Measurements from ENCODE around the gene COQ2. TPM values are rescaled to one million over a fixed set of nuclear protein-coding genes. Genes with fewer than 3 reads are reported as not detected.
A peak's percentile ranks its signal among the peaks of the same experiment; 100 is the strongest.

The COQ2 gene
- polyA plus RNA-seq, 4 donors: 6.3 to 21.7 (median 11.3) TPM

DNA sequence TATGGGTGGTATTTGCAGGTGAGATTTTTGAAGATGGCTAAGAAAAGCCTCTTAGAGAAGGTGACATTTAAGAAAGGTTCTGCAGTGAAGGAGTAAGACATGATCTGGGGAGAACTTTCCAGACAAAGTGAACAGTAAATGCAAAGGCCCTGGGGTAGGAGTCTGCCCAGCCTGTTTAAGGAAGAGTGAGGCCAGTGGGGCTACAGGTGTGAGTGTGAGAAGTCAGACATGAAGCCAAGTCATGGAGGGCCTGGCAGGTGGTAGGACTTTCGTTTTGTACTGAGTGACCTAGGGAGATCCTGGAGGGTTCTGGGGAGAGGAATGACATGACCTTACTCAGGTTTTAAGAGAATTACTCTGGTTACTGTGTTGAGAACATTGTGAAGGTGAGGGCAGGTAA, 21.5 kb downstream of the COQ2 start:
- WGBS, 3 donors: 72 to 87% (median 76%) methylated on average over 1 of the region's 1 CpG
- H3K27ac ChIP-seq (ENCODE audit: low read depth in 1 of 3, low read length in 2 of 3): peak overlapping the region in 1 of 3 donors; percentile 1
- peaks cover 0 to 18% (median 2%) of the 10 kb centered on the region in 3 donors for H3K36me3 ChIP-seq (ENCODE audit: control insufficient read depth in 3 of 3, insufficient read depth in 2 of 3, low read depth in 1 of 3, low read length in 3 of 3)
- no peak for FAIRE-seq
- no peak for DNase-seq
- no peak overlapping the region for H3K4me3 ChIP-seq (ENCODE audit: low read depth in 1 of 3, low read length in 3 of 3)
- peaks cover 0 to 7% (median 2%) of the 10 kb centered on the region in 3 donors for H3K4me1 ChIP-seq (ENCODE audit: control insufficient read depth in 3 of 3, insufficient read depth in 2 of 3, low read depth in 1 of 3, low read length in 2 of 3)
- H3K27me3 ChIP-seq (ENCODE audit: control insufficient read depth in 3 of 3, insufficient read depth in 3 of 3, low read length in 3 of 3): no peaks in the 10 kb centered on the region
- H3K9me3 ChIP-seq (ENCODE audit: control insufficient read depth in 2 of 2, insufficient read depth in 1 of 2, low read depth in 1 of 2, low read length in 1 of 2): no peaks in the 10 kb centered on the region

DNA sequence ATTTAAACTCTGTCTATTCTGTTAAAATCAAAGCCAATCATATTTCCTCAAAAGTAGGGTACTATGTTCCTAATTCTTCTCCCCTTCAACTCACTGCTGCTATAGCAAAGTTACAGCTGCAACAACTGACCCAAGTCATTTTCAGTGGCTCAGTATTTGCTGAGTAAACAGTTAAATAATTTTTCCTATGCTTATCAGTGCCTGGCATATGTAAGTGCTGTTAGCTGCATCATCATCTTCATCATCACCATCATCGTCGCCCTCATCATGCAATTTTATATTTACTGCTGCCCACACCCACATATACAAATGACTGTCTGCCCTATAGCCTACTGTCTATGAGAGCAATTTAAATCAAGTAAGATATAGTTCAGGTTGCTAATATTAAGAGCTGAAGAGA, 21.9 kb downstream of the COQ2 start:
- Histone ChIP-seq H3K27me3 (ENCODE audit: control insufficient read depth in 3 of 3, insufficient read depth in 3 of 3, low read length in 3 of 3) (no peaks in the 10 kb centered on the region), H3K36me3 (ENCODE audit: control insufficient read depth in 3 of 3, insufficient read depth in 2 of 3, low read depth in 1 of 3, low read length in 3 of 3) (peaks cover 0 to 21% (median 2%) of the 10 kb centered on the region in 3 donors), H3K9me3 (ENCODE audit: control insufficient read depth in 2 of 2, insufficient read depth in 1 of 2, low read depth in 1 of 2, low read length in 1 of 2) (no peaks in the 10 kb centered on the region), H3K4me1 (ENCODE audit: control insufficient read depth in 3 of 3, insufficient read depth in 2 of 3, low read depth in 1 of 3, low read length in 2 of 3) (peaks cover 0 to 7% (median 2%) of the 10 kb centered on the region in 3 donors), H3K27ac (ENCODE audit: low read depth in 1 of 3, low read length in 2 of 3) (no peak overlapping the region), H3K4me3 (ENCODE audit: low read depth in 1 of 3, low read length in 3 of 3) (no peak overlapping the region)
- 14 to 63% (median 35%) methylated on average over 2 of the region's 2 CpGs for WGBS, 3 donors
- FAIRE-seq (no peak), DNase-seq (peak in 1 of 2 donors; percentile 46)

DNA sequence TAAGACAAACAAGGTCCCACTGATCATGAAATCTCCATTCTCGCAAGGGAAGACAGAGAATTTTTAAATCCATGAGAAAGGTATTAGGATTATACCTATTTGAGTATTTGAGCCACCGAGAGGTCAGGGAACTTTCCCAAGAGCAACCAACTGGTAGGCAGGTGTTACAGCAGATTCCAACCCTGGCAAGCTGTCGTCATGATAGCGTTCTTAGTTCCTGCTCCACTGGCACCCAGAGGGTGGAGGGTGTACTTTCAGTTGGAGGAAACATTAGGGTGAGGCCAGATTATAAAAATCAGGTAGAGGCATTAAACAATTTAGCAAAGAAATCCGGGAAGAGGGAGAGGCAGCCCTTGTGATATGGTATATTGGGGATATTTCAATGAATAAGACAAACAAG, 23.3 kb downstream of the COQ2 start:
- H3K36me3 ChIP-seq (ENCODE audit: control insufficient read depth in 3 of 3, insufficient read depth in 2 of 3, low read depth in 1 of 3, low read length in 3 of 3): peaks cover 0 to 15% (median 0%) of the 10 kb centered on the region in 3 donors
- FAIRE-seq (no peak), DNase-seq (peak in 1 of 2 donors; percentile 87)
- peaks cover 0 to 16% (median 2%) of the 10 kb centered on the region in 3 donors for H3K4me1 ChIP-seq (ENCODE audit: control insufficient read depth in 3 of 3, insufficient read depth in 2 of 3, low read depth in 1 of 3, low read length in 2 of 3)
- H3K4me3 ChIP-seq (ENCODE audit: low read depth in 1 of 3, low read length in 3 of 3): no peak overlapping the region
- no peaks in the 10 kb centered on the region for H3K9me3 ChIP-seq (ENCODE audit: control insufficient read depth in 2 of 2, insufficient read depth in 1 of 2, low read depth in 1 of 2, low read length in 1 of 2)
- peak overlapping the region in 2 of 3 donors; percentile 74 to 93 for H3K27ac ChIP-seq (ENCODE audit: low read depth in 1 of 3, low read length in 2 of 3)
- H3K27me3 ChIP-seq (ENCODE audit: control insufficient read depth in 3 of 3, insufficient read depth in 3 of 3, low read length in 3 of 3): no peaks in the 10 kb centered on the region
- 21 to 69% (median 40%) methylated on average over 5 of the region's 5 CpGs for WGBS, 3 donors

DNA sequence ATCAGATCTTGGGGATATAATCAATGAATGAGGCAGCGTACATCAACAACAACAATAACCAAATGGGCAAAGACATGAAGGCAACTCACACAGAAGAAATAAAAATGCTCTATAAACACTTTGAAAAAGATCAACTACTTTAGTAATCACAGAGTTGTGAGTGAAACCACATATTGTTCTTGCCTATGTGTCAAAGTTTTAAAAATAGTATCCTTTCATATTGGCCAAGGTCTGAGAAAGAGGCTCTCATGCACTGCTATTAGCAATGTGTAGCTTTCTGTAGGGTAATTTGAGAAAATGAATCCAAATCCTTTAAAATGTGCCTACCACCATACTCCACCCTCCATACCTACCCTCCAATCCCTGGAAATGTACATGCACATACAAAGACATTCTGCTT, 25.0 kb downstream of the COQ2 start:
- Histone ChIP-seq H3K4me3 (ENCODE audit: low read depth in 1 of 3, low read length in 3 of 3) (no peak overlapping the region), H3K4me1 (ENCODE audit: control insufficient read depth in 3 of 3, insufficient read depth in 2 of 3, low read depth in 1 of 3, low read length in 2 of 3) (peaks cover 2 to 21% (median 7%) of the 10 kb centered on the region in 3 donors), H3K27ac (ENCODE audit: low read depth in 1 of 3, low read length in 2 of 3) (no peak overlapping the region), H3K9me3 (ENCODE audit: control insufficient read depth in 2 of 2, insufficient read depth in 1 of 2, low read depth in 1 of 2, low read length in 1 of 2) (no peaks in the 10 kb centered on the region), H3K36me3 (ENCODE audit: control insufficient read depth in 3 of 3, insufficient read depth in 2 of 3, low read depth in 1 of 3, low read length in 3 of 3) (peaks cover 0 to 6% (median 0%) of the 10 kb centered on the region in 3 donors), H3K27me3 (ENCODE audit: control insufficient read depth in 3 of 3, insufficient read depth in 3 of 3, low read length in 3 of 3) (no peaks in the 10 kb centered on the region)
- DNase-seq (no peak), FAIRE-seq (no peak)
- 95 to 100% (median 96%) methylated on average over 1 of the region's 1 CpG for WGBS, 3 donors

DNA sequence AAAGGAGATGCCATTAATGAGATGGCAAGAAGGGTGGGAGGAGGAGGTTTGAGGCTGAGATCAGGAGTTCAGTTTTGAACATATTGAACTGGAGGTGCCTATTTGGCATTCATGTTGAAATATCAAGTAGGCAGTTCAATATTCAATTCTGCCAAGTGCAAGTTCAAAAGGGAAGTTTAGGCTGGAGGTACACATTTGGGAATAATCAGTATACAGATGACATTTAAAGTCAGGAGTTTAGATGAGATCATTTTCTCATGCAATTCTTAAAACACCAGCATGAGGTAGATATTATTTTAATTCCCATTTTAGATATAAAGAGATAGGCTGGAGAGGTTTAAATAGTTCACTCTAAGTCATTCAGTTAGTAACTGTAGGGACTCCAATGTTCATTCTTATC, 26.1 kb downstream of the COQ2 start:
- Histone ChIP-seq H3K4me1 (ENCODE audit: control insufficient read depth in 3 of 3, insufficient read depth in 2 of 3, low read depth in 1 of 3, low read length in 2 of 3) (peaks cover 2 to 21% (median 7%) of the 10 kb centered on the region in 3 donors), H3K9me3 (ENCODE audit: control insufficient read depth in 2 of 2, insufficient read depth in 1 of 2, low read depth in 1 of 2, low read length in 1 of 2) (no peaks in the 10 kb centered on the region), H3K27me3 (ENCODE audit: control insufficient read depth in 3 of 3, insufficient read depth in 3 of 3, low read length in 3 of 3) (no peaks in the 10 kb centered on the region), H3K27ac (ENCODE audit: low read depth in 1 of 3, low read length in 2 of 3) (no peak overlapping the region), H3K4me3 (ENCODE audit: low read depth in 1 of 3, low read length in 3 of 3) (no peak overlapping the region), H3K36me3 (ENCODE audit: control insufficient read depth in 3 of 3, insufficient read depth in 2 of 3, low read depth in 1 of 3, low read length in 3 of 3) (peaks cover 0 to 6% (median 0%) of the 10 kb centered on the region in 3 donors)
- DNase-seq: no peak
- no peak for FAIRE-seq

DNA sequence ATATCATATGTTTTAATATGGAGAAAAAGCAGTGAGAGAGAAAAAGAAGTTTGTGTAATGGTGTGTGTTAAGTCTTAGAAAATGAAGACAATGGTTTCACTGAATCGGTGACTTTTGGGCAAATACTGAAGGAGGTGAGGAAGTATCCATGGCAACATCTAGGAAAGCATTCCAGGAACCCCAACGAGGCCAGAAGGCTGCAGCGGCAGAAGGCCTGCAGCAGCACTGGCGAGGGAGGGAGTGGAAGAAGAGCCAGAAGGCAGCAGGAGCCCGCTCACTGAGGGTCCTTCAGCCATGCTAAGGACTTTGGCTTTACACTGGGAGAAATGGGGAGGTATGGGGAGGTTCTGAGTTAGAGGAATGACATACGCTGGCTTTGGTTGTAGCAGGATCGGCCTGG, 26.8 kb downstream of the COQ2 start:
- H3K27me3 ChIP-seq (ENCODE audit: control insufficient read depth in 3 of 3, insufficient read depth in 3 of 3, low read length in 3 of 3): no peaks in the 10 kb centered on the region
- peaks cover 2 to 26% (median 7%) of the 10 kb centered on the region in 3 donors for H3K4me1 ChIP-seq (ENCODE audit: control insufficient read depth in 3 of 3, insufficient read depth in 2 of 3, low read depth in 1 of 3, low read length in 2 of 3)
- no peak overlapping the region for H3K4me3 ChIP-seq (ENCODE audit: low read depth in 1 of 3, low read length in 3 of 3)
- WGBS, 3 donors: 91 to 95% (median 93%) methylated on average over 7 of the region's 7 CpGs
- peaks cover 0 to 6% (median 0%) of the 10 kb centered on the region in 3 donors for H3K36me3 ChIP-seq (ENCODE audit: control insufficient read depth in 3 of 3, insufficient read depth in 2 of 3, low read depth in 1 of 3, low read length in 3 of 3)
- H3K9me3 ChIP-seq (ENCODE audit: control insufficient read depth in 2 of 2, insufficient read depth in 1 of 2, low read depth in 1 of 2, low read length in 1 of 2): no peaks in the 10 kb centered on the region
- DNase-seq (no peak), FAIRE-seq (no peak)
- no peak overlapping the region for H3K27ac ChIP-seq (ENCODE audit: low read depth in 1 of 3, low read length in 2 of 3)

DNA sequence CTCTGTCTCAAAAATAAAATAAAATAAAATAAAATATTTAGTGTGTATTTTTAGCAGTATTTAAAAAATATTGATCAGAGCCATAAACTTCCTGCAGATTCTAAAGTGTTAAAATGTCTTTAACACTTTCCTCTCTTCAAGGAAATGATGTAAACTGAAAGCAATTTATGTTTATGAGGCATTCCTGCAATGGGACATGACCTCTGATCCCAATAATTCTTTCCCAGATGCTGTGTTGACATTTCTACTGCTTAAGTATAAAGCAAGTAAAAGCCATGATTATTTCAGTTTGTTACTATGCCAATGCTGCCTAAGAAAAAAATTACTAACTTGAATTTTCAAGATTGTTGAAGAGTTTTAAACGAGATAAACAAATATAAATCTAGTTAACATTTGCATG, 29.0 kb downstream of the COQ2 start:
- Histone ChIP-seq H3K9me3 (ENCODE audit: control insufficient read depth in 2 of 2, insufficient read depth in 1 of 2, low read depth in 1 of 2, low read length in 1 of 2) (no peaks in the 10 kb centered on the region), H3K36me3 (ENCODE audit: control insufficient read depth in 3 of 3, insufficient read depth in 2 of 3, low read depth in 1 of 3, low read length in 3 of 3) (peaks cover 0 to 8% (median 0%) of the 10 kb centered on the region in 3 donors), H3K4me3 (ENCODE audit: low read depth in 1 of 3, low read length in 3 of 3) (no peak overlapping the region), H3K27ac (ENCODE audit: low read depth in 1 of 3, low read length in 2 of 3) (peak overlapping the region in 1 of 3 donors; percentile 77), H3K4me1 (ENCODE audit: control insufficient read depth in 3 of 3, insufficient read depth in 2 of 3, low read depth in 1 of 3, low read length in 2 of 3) (peaks cover 0 to 23% (median 7%) of the 10 kb centered on the region in 3 donors), H3K27me3 (ENCODE audit: control insufficient read depth in 3 of 3, insufficient read depth in 3 of 3, low read length in 3 of 3) (no peaks in the 10 kb centered on the region)
- FAIRE-seq (no peak), DNase-seq (peak; percentile 92 to 93)
- WGBS, 3 donors: 19 to 28% (median 21%) methylated on average over 1 of the region's 1 CpG

DNA sequence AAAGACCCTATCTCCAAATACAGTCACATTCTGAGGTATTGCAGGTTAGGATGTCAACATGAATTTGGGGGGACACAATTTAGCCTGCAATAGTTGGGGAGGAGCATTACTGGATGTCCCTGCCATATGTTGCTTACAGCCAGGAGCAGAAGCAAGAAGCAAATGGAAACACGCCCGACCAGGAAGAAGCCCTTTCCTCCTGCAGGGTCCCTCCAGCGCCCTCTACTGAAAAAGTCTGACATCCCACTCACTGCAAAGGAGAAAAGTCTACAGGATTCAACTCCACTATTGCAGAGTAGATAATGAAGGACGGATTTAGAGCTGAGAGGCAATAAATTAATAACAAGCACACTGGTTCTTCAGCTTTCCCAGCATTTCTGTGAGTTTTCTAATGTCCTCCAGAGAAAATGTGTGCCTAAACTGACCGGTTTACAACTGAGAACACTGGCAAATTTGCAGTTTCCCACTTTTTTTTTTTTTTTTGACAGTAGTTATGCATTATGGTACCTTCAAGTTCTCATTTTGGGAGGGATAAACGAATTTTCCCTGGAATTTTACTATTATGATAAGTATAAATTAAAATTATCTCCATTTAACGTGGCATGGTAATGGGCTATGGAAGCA, 31.7 kb downstream of the COQ2 start:
- Histone ChIP-seq H3K27ac (ENCODE audit: low read depth in 1 of 3, low read length in 2 of 3) (peak overlapping the region in 1 of 3 donors; percentile 29), H3K27me3 (ENCODE audit: control insufficient read depth in 3 of 3, insufficient read depth in 3 of 3, low read length in 3 of 3) (no peaks in the 10 kb centered on the region), H3K4me1 (ENCODE audit: control insufficient read depth in 3 of 3, insufficient read depth in 2 of 3, low read depth in 1 of 3, low read length in 2 of 3) (peaks cover 2 to 29% (median 7%) of the 10 kb centered on the region in 3 donors), H3K4me3 (ENCODE audit: low read depth in 1 of 3, low read length in 3 of 3) (no peak overlapping the region), H3K9me3 (ENCODE audit: control insufficient read depth in 2 of 2, insufficient read depth in 1 of 2, low read depth in 1 of 2, low read length in 1 of 2) (no peaks in the 10 kb centered on the region), H3K36me3 (ENCODE audit: control insufficient read depth in 3 of 3, insufficient read depth in 2 of 3, low read depth in 1 of 3, low read length in 3 of 3) (peaks cover 0 to 7% (median 0%) of the 10 kb centered on the region in 3 donors)
- 19 to 29% (median 20%) methylated on average over 7 of the region's 7 CpGs for WGBS, 3 donors
- no peak for FAIRE-seq
- DNase-seq: peak; percentile 90 to 92

DNA sequence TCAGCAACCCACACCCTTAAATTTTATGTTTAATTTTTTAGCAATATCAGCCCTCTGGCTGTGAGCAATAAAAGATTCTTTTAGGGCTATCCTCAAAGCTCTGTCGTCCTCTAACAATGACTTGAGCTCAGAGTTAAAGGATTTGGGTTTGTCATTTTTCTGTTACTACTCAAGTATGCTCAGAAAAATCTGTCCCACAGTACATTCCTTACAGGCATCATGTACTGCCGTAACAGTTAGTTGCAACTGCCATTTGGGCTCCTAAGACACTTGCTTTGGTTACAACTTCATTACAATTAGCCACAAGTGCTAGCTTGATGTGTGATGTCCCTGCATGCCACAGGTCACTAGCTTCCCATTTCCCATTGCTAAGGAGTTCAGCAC, 33.2 kb downstream of the COQ2 start:
- FAIRE-seq: no peak
- Histone ChIP-seq H3K36me3 (ENCODE audit: control insufficient read depth in 3 of 3, insufficient read depth in 2 of 3, low read depth in 1 of 3, low read length in 3 of 3) (peaks cover 0 to 6% (median 0%) of the 10 kb centered on the region in 3 donors), H3K27ac (ENCODE audit: low read depth in 1 of 3, low read length in 2 of 3) (no peak overlapping the region), H3K9me3 (ENCODE audit: control insufficient read depth in 2 of 2, insufficient read depth in 1 of 2, low read depth in 1 of 2, low read length in 1 of 2) (no peaks in the 10 kb centered on the region), H3K4me1 (ENCODE audit: control insufficient read depth in 3 of 3, insufficient read depth in 2 of 3, low read depth in 1 of 3, low read length in 2 of 3) (peaks cover 2 to 22% (median 7%) of the 10 kb centered on the region in 3 donors), H3K4me3 (ENCODE audit: low read depth in 1 of 3, low read length in 3 of 3) (no peak overlapping the region), H3K27me3 (ENCODE audit: control insufficient read depth in 3 of 3, insufficient read depth in 3 of 3, low read length in 3 of 3) (no peaks in the 10 kb centered on the region)
- DNase-seq: no peak
- 64 to 96% (median 87%) methylated on average over 2 of the region's 2 CpGs for WGBS, 3 donors
